ENCODE data around the gene ICOSLG.

Gene ICOSLG

DNA sequence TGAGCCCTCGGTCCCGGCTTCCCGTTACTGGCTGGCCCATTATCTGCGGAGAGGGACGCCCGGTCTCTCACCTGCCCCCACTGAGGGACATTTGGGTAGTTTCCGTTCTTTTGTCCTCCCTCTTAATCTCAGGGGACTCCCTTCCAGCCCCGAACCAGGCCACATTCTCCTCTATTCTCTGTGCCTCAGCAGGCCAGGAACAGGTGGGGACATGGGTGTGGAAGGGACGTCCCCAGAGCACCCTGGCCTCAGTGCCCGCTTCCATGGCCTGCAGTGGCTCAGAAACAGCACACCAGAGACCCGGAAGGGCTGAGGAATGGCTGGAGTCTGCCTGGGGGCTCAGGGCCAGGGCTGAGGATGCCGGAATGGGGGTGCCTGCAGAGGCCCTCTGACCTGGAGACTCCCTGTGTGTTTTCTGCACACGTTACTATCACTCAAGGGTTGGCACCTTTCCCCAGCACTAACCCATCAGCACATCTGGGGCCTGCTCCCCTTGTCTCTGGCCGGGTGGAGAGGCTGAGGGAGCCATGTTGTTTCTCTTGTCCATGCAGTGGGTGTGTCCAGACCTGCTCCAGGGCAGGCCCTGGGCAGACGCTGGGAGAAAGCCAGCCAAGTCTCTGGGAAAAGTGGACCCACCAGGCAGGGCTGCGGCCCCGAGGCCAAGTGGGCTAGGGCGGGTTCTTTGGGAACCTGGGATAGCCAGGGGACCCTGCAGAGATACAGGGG is 31.0 kb upstream of the ICOSLG start:
- no peaks in the 10 kb centered on the region for H3K79me1 ChIP-seq (replicated peaks; ENCODE audit: low read length, poor library complexity, severe bottlenecking)
- no peak overlapping the region for H3K4ac ChIP-seq (ENCODE audit: low read depth in 1 of 2, low read length in 2 of 2)
- no peak overlapping the region for H3K4me3 ChIP-seq (ENCODE audit: insufficient read depth in 1 of 2, low read depth in 1 of 2, low read length in 2 of 2)
- no peak overlapping the region for H4K91ac ChIP-seq (ENCODE audit: low read length)
- 80% methylated on average over 18 of the region's 18 CpGs for WGBS
- H3K9ac ChIP-seq (ENCODE audit: low read length) = no peak overlapping the region
- H3K14ac ChIP-seq (ENCODE audit: low read length in 2 of 2) = no peak overlapping the region
- H3K9me3 ChIP-seq (ENCODE audit: control insufficient read depth, low read length) = no peaks in the 10 kb centered on the region
- no peak overlapping the region for H2BK5ac ChIP-seq (ENCODE audit: low read depth, low read length, poor library complexity, severe bottlenecking)
- H3K27ac ChIP-seq (ENCODE audit: low read length, poor library complexity, severe bottlenecking) = no peak overlapping the region
- H4K8ac ChIP-seq (ENCODE audit: low read length) = no peak overlapping the region
- no peak overlapping the region for H2AFZ ChIP-seq (ENCODE audit: low read depth, low read length)
- no peak overlapping the region for H2BK12ac ChIP-seq (ENCODE audit: low read length in 2 of 2)
- no peaks in the 10 kb centered on the region for H3K4me1 ChIP-seq (ENCODE audit: control insufficient read depth, insufficient read depth, low read depth, low read length)
- no peak overlapping the region for H3K4me2 ChIP-seq (ENCODE audit: low read length, poor library complexity, severe bottlenecking)
- no peak overlapping the region for H2BK120ac ChIP-seq (ENCODE audit: low read depth, low read length)
- H2BK15ac ChIP-seq (ENCODE audit: low read depth, poor library complexity, severe bottlenecking) = no peak overlapping the region
- no peak overlapping the region for H3K23ac ChIP-seq (ENCODE audit: low read length in 2 of 2)
- H2AK5ac ChIP-seq (ENCODE audit: low read length, severe bottlenecking) = no peak overlapping the region
- no peaks in the 10 kb centered on the region for H3K36me3 ChIP-seq (ENCODE audit: control insufficient read depth in 1 of 2, insufficient read depth in 2 of 2, low read depth in 1 of 2, low read length in 2 of 2)
- H3K18ac ChIP-seq (ENCODE audit: low read depth in 1 of 2, low read length in 2 of 2) = no peak overlapping the region
- DNase-seq = no peak
- H3K27me3 ChIP-seq (ENCODE audit: control insufficient read depth in 1 of 2, insufficient read depth in 1 of 2, low read length in 2 of 2) = peaks cover 10 to 47% of the 10 kb centered on the region in 2 experiments

DNA sequence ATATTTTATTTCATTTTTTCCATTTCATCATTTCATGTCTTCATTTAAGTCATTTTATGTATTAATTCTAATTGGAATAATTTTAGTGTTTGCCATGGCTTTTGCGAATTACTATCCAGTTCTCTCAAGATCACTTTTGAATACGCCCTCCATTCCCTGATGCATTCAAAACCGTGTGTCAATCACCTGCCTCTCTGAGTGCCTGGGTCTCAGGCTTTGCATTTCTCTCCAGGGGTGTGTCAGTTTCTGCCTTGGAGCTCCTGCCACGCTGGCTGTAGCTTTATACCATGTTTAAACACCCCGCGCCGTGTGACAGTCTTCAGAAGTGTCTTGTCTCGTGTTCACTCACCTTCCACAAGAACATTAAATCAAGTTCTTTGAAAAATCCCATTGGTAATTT is 28.3 kb upstream of the ICOSLG start:
- Histone ChIP-seq H3K9ac (ENCODE audit: low read length) (no peak overlapping the region), H3K4me2 (ENCODE audit: low read length, poor library complexity, severe bottlenecking) (no peak overlapping the region), H3K27me3 (ENCODE audit: control insufficient read depth in 1 of 2, insufficient read depth in 1 of 2, low read length in 2 of 2) (peaks cover 0 to 39% of the 10 kb centered on the region in 2 experiments), H3K18ac (ENCODE audit: low read depth in 1 of 2, low read length in 2 of 2) (no peak overlapping the region), H3K36me3 (ENCODE audit: control insufficient read depth in 1 of 2, insufficient read depth in 2 of 2, low read depth in 1 of 2, low read length in 2 of 2) (no peaks in the 10 kb centered on the region), H3K4me1 (ENCODE audit: control insufficient read depth, insufficient read depth, low read depth, low read length) (no peaks in the 10 kb centered on the region), H2AFZ (ENCODE audit: low read depth, low read length) (no peak overlapping the region), H2BK5ac (ENCODE audit: low read depth, low read length, poor library complexity, severe bottlenecking) (no peak overlapping the region), H4K91ac (ENCODE audit: low read length) (no peak overlapping the region), H3K14ac (ENCODE audit: low read length in 2 of 2) (no peak overlapping the region), H2BK15ac (ENCODE audit: low read depth, poor library complexity, severe bottlenecking) (no peak overlapping the region), H3K27ac (ENCODE audit: low read length, poor library complexity, severe bottlenecking) (no peak overlapping the region), H3K23ac (ENCODE audit: low read length in 2 of 2) (no peak overlapping the region), H3K79me1 (replicated peaks; ENCODE audit: low read length, poor library complexity, severe bottlenecking) (no peaks in the 10 kb centered on the region), H3K4me3 (ENCODE audit: insufficient read depth in 1 of 2, low read depth in 1 of 2, low read length in 2 of 2) (no peak overlapping the region), H3K4ac (ENCODE audit: low read depth in 1 of 2, low read length in 2 of 2) (no peak overlapping the region), H4K8ac (ENCODE audit: low read length) (no peak overlapping the region), H2AK5ac (ENCODE audit: low read length, severe bottlenecking) (no peak overlapping the region), H2BK12ac (ENCODE audit: low read length in 2 of 2) (no peak overlapping the region), H3K9me3 (ENCODE audit: control insufficient read depth, low read length) (no peaks in the 10 kb centered on the region), H2BK120ac (ENCODE audit: low read depth, low read length) (no peak overlapping the region)
- DNase-seq = no peak
- 58% methylated on average over 4 of the region's 8 CpGs for WGBS

DNA sequence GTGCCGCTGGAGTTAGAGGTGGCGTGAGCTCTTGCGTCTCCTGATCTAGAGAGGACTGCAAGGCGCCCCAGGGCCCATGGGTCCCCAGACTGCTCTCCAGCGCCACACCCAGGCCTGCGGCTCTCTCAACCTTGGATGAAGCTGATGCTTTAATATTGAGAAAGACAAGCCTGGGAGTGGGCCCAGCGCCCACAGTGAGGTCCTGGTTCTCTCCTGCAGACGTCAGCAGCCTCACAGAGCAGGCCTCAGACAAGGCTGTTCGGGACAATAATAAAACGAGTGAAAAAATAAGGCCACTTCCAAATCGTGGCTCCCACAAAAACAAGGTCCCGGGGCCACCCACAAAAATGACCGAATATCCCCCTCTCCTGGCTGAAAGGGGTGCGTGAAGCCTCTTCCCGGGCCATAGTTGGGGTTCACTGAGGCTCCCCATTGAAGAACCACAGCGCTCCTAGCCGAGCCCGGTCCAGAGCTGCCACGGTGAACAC is 27.0 kb upstream of the ICOSLG start:
- Histone ChIP-seq H3K9me3 (ENCODE audit: control insufficient read depth, low read length) (no peaks in the 10 kb centered on the region), H2AK5ac (ENCODE audit: low read length, severe bottlenecking) (no peak overlapping the region), H2BK120ac (ENCODE audit: low read depth, low read length) (no peak overlapping the region), H3K4me1 (ENCODE audit: control insufficient read depth, insufficient read depth, low read depth, low read length) (no peaks in the 10 kb centered on the region), H4K8ac (ENCODE audit: low read length) (no peak overlapping the region), H3K4me3 (ENCODE audit: insufficient read depth in 1 of 2, low read depth in 1 of 2, low read length in 2 of 2) (no peak overlapping the region), H3K79me1 (replicated peaks; ENCODE audit: low read length, poor library complexity, severe bottlenecking) (no peaks in the 10 kb centered on the region), H2AFZ (ENCODE audit: low read depth, low read length) (no peak overlapping the region), H4K91ac (ENCODE audit: low read length) (no peak overlapping the region), H2BK15ac (ENCODE audit: low read depth, poor library complexity, severe bottlenecking) (no peak overlapping the region), H3K9ac (ENCODE audit: low read length) (no peak overlapping the region), H3K4ac (ENCODE audit: low read depth in 1 of 2, low read length in 2 of 2) (no peak overlapping the region), H3K18ac (ENCODE audit: low read depth in 1 of 2, low read length in 2 of 2) (no peak overlapping the region), H3K27ac (ENCODE audit: low read length, poor library complexity, severe bottlenecking) (no peak overlapping the region), H2BK5ac (ENCODE audit: low read depth, low read length, poor library complexity, severe bottlenecking) (no peak overlapping the region), H3K36me3 (ENCODE audit: control insufficient read depth in 1 of 2, insufficient read depth in 2 of 2, low read depth in 1 of 2, low read length in 2 of 2) (no peaks in the 10 kb centered on the region), H2BK12ac (ENCODE audit: low read length in 2 of 2) (no peak overlapping the region), H3K23ac (ENCODE audit: low read length in 2 of 2) (no peak overlapping the region), H3K27me3 (ENCODE audit: control insufficient read depth in 1 of 2, insufficient read depth in 1 of 2, low read length in 2 of 2) (peaks cover 0 to 34% of the 10 kb centered on the region in 2 experiments), H3K4me2 (ENCODE audit: low read length, poor library complexity, severe bottlenecking) (no peak overlapping the region), H3K14ac (ENCODE audit: low read length in 2 of 2) (no peak overlapping the region)
- no peak for DNase-seq
- 85% methylated on average over 19 of the region's 19 CpGs for WGBS

DNA sequence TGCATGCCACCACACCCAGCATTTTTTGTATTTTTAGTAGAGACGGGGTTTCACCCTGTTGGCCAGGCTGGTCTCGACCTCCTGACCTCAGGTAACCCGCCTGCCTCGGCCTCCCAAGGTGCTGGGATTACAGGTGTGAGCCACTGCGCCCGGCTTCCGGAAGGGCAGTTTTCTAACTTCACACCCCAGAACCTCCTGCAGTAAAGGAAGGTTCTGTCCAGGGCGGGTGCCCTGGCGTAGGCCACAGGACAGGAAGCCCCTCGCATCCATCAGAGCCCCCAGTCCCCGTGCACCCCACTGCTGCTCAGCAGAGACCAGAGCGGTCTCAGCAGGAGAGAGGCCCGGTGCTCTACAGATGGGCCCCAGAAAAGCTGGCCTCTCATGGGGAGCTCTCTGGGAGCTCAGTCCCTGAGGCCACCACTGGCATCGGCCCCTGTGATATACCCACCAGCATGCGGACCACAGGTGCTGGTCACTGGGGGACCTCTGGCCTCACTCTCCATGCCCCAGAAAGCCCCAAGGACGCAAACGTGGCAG is 25.1 kb upstream of the ICOSLG start:
- H3K27me3 ChIP-seq (ENCODE audit: control insufficient read depth in 1 of 2, insufficient read depth in 1 of 2, low read length in 2 of 2) = peaks cover 9 to 35% of the 10 kb centered on the region in 2 experiments
- 92% methylated on average over 17 of the region's 17 CpGs for WGBS

More for the DNA sequence above, 25.1 kb upstream of the ICOSLG start:
- H3K23ac ChIP-seq (ENCODE audit: low read length in 2 of 2) = no peak overlapping the region
- H3K14ac ChIP-seq (ENCODE audit: low read length in 2 of 2) = no peak overlapping the region
- H3K79me1 ChIP-seq (replicated peaks; ENCODE audit: low read length, poor library complexity, severe bottlenecking) = no peaks in the 10 kb centered on the region
- no peaks in the 10 kb centered on the region for H3K36me3 ChIP-seq (ENCODE audit: control insufficient read depth in 1 of 2, insufficient read depth in 2 of 2, low read depth in 1 of 2, low read length in 2 of 2)
- no peak overlapping the region for H3K9ac ChIP-seq (ENCODE audit: low read length)
- H4K8ac ChIP-seq (ENCODE audit: low read length) = no peak overlapping the region
- no peak overlapping the region for H2BK120ac ChIP-seq (ENCODE audit: low read depth, low read length)
- H3K4me2 ChIP-seq (ENCODE audit: low read length, poor library complexity, severe bottlenecking) = no peak overlapping the region
- no peak overlapping the region for H2BK15ac ChIP-seq (ENCODE audit: low read depth, poor library complexity, severe bottlenecking)
- H4K91ac ChIP-seq (ENCODE audit: low read length) = no peak overlapping the region
- no peak overlapping the region for H3K4me3 ChIP-seq (ENCODE audit: insufficient read depth in 1 of 2, low read depth in 1 of 2, low read length in 2 of 2)
- H3K18ac ChIP-seq (ENCODE audit: low read depth in 1 of 2, low read length in 2 of 2) = no peak overlapping the region
- DNase-seq = no peak
- no peak overlapping the region for H3K4ac ChIP-seq (ENCODE audit: low read depth in 1 of 2, low read length in 2 of 2)
- H2BK12ac ChIP-seq (ENCODE audit: low read length in 2 of 2) = no peak overlapping the region
- H3K27ac ChIP-seq (ENCODE audit: low read length, poor library complexity, severe bottlenecking) = no peak overlapping the region
- no peaks in the 10 kb centered on the region for H3K4me1 ChIP-seq (ENCODE audit: control insufficient read depth, insufficient read depth, low read depth, low read length)
- H2AK5ac ChIP-seq (ENCODE audit: low read length, severe bottlenecking) = no peak overlapping the region
- no peak overlapping the region for H2AFZ ChIP-seq (ENCODE audit: low read depth, low read length)
- H3K9me3 ChIP-seq (ENCODE audit: control insufficient read depth, low read length) = no peaks in the 10 kb centered on the region
- no peak overlapping the region for H2BK5ac ChIP-seq (ENCODE audit: low read depth, low read length, poor library complexity, severe bottlenecking)
